Jurkat, Clone E6-1 (cell line): ENCODE measurements around the gene PTPRN2.
"Not testable (repeated sequence)": the region's sequence is repeated elsewhere in the genome, so short reads cannot be mapped to it uniquely, and the experiment has no call there.

Source experiments
- DNase-seq: peaks from one replicate; pipeline ENCODE4 v3.0.0-alpha.2; 2011; ENCODE audit warnings: low read depth, low spot score
- H3K4me3 ChIP-seq: 2 replicates; pipeline ENCODE4 v1.5.1; 2011; ENCODE audit warnings: mild to moderate bottlenecking, low read length, control low read depth, moderate library complexity

The PTPRN2 gene

DNA sequence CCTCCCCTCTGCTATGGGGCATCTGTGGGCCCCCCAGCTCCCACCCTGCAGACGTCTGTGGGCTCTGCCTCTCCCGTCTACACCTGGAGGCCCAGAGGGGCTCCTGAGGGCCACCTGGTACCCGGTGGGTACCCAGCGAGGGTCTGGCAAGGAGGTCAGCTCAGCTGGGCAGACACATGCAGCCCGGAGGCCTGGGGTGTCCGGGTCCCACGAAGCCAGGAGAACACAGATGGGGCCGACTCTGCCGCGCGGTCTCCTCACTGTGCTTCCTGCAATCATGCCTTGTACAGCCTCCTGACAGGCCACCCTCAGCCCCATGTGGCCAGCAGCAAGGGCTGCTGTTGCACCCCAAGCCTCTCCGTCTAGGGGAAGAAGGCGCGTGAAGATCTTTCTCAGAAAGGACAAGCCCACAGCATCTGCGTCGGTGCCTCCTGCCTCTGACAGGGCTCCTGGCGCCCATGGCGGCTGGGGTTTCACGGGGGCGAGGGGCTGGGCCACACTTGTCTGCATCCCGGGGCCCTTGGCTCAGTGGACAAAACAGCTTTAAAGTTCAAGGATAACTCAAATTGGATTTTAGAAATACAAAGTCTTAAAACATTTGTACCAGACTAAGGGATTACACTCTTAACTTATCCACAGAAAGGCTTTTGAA, 859.5 kb downstream of the PTPRN2 start:
- H3K4me3 ChIP-seq = no peak overlapping the region

DNA sequence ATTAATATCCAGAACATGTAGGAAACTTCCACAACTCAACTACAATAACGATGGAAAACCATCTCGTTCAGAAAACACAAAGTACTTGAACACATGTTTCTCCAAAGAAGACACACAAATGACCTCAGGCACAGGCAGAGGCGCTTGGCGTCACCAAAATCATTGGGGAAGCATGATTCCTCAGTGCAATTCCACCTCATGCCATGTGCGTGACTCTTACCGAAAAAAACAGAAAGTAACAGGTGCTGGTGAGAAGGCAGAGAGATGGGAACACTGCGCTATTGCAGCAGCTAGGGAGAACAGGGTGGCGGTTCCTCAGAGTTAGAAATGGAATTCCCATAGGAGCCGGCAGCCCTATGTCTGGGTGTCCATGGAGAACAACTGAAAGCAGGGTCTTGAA, 860.9 kb downstream of the PTPRN2 start:
- no peak for DNase-seq
- no peak overlapping the region for H3K4me3 ChIP-seq

More for the DNA sequence above, 859.5 kb downstream of the PTPRN2 start:
- DNase-seq = no peak

DNA sequence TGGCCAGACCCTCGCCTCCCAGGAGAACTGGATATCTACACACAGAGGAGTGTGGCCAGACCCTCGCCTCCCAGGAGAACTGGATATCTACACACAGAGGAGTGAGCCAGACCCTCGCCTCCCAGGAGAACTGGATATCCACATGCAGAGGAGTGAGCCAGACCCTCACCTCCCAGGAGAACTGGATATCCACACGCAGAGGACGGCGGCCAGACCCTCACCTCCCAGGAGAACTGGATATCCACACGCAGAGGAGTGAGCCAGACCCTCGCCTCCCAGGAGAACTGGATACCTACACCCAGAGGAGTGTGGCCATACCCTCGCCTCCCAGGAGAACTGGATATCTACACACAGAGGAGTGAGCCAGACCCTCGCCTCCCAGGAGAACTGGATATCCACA, 862.3 kb downstream of the PTPRN2 start:
- not testable (repeated sequence) for H3K4me3 ChIP-seq, DNase-seq

DNA sequence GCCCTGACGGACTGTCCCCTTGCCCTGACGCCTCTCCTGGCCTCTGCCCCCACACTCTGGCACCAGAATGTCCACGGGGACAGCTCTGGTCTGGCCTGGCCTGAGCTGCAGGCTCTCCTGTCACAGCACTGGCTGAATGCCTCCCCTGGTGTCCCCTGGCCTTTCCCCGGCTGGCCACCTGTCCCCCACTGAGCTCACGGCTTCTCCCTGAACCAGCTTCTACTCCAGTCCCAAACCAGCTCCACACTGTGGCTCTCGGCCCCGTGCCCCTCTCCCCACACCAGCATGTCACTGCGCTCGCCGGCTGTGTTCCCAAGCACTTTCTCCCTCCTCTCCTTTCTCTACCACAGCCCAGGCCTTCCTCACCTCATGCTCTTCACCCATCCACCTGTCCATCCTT, 864.4 kb downstream of the PTPRN2 start:
- no peak overlapping the region for H3K4me3 ChIP-seq
- no peak for DNase-seq

DNA sequence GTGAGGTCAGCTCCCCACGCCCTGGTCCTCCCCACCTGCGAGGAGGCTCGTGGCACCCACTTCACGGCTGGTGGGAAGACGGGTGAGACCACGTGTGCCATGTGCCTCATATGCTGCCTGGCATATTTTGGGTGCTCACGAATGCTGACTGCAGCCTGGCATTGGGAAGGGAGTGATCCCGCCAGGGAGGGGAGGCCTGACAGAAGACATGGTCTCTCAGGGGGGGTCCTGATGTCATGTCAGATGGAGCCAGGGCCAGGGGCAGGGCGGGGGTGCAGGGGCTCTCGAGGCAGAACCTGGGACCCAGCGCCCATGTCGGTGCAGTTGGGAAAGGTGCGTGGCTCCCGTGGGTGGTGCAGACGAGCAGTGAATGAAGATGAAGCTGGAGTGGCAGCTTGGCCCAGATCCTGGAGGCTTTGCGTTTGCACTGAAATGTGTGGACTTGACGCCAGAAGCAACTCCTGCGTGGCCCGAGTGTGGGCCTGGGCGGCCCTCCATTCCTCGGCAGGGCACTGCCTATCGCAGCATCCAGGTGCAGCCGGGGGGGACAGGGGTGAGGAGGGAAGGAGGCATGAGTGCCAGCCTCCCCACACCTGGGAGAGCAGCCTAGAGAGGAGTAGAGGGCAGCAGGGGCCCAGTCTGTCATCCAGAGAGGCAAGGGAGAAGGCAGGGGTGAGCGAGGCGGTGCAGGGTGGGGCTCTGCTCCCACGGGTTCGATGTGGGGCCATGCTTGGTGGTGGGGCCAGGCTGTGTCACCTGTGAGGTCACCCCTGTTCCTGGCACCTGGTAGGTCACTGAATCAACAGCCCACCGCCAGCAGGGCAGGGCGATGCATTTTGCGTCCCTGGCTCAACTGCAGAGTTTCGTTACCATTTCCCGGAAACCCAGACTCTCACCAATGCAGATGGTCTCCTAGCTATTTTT, 865.2 kb downstream of the PTPRN2 start:
- DNase-seq = no peak
- no peak overlapping the region for H3K4me3 ChIP-seq

DNA sequence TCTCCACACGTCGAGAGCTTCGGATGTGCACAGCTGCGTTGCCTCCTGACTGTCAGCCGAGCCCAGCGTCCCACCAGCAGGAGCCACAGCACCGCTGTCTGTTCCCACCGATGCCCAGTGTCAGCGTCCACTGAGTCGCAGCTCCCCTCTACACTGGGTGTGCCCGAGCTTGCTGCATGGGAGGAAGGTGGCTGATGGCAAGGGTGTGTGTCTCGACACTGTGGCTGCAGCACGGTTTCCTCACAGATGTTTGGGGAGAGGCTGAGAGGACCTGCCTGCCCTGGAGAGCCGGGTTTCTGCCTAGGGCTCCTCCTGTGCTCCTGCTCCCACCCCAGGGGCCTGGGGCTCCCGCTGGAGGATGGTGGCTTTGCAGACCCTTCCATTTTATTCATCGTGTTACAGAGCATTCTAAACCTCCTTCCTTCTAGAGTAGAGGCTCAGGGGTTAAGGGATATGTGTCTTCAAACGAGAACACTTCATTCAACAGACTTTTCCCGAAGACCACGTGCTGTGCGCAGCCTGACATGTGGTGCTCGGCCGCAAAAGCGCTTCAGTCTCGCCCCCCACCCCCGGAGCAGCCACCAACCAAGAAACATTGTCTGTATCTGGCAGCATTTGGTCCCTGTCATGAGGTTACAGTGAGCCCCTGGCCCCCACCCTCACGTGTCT, 866.0 kb downstream of the PTPRN2 start:
- no peak overlapping the region for H3K4me3 ChIP-seq
- DNase-seq = no peak

DNA sequence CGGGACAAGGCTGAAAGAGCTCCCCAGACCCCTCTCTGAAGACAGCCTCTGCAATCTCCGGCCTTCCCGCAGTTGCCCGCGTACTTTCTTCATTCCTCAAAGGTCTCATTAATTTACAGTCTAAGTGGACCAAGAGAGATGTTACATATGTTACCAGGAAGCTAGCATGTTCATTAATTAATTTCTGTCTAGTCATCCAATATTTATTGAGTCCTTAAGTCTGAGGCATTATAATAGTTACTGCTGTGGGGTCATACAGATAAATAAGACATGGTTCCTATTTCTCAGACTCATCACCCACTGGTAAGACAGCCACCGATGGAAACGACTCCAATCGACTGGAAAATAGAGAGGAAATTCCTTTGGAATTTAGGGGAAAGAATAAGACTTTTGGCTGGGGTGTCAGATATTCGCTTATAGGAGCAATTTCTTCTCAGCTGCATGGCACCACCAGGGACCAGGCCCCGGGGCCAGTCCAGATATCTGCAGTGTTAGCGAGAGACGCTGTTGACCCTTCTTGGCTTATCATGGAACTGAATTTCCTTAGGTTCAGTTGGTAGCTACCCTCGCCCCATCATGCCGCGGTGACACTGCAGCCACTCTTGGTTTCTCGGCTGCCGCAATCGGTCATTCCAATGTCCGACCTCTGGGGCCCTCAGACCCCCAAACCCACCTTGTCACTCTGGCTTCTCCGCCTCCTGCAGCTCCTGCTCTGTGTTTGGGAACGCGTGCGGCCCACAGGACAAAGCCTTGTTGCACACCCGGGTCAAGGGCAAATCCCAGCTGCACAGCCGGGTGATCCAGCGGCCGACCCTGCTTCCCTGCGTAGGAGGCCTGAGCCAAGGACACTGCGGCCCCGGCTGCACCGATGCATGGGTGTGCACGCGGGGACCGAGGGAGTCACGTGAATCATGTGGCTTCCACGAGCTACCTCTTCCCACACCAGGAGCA, 867.6 kb downstream of the PTPRN2 start:
- DNase-seq = no peak

DNA sequence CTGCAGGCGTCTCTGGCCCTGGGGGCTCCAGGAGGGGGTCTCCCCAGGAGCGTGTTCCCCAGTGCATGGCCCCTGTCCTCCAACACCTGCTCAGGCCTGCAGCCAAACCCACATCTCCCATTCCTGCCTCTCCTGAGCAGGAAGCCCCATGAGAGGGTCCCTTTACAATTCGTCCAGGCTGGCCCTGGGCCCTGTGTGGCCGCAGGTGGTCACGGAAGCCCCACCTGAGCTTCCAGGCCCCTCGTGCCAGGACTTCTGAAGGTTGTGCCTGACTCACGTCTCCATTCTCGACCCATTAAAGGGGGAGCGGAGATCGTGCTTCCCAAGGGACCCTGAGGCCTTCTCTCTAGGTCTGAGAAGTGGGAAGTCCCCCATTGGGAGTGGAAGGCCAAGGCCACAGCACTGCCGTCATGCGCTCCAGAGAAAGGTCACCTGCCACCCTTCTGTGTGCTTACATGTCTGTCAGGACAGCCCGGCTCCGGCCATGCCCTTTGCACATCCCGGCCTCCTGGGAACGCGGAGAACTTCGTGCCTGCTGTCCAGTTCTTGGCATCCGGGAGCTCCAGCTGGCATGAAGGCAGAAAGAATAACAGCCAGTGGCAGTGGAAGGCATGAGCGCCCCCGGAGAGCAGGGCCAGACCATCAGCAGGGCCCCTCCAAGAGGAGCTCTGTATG, 868.5 kb downstream of the PTPRN2 start:
- no peak overlapping the region for H3K4me3 ChIP-seq
- DNase-seq = no peak

More for the DNA sequence above, 867.6 kb downstream of the PTPRN2 start:
- no peak overlapping the region for H3K4me3 ChIP-seq

DNA sequence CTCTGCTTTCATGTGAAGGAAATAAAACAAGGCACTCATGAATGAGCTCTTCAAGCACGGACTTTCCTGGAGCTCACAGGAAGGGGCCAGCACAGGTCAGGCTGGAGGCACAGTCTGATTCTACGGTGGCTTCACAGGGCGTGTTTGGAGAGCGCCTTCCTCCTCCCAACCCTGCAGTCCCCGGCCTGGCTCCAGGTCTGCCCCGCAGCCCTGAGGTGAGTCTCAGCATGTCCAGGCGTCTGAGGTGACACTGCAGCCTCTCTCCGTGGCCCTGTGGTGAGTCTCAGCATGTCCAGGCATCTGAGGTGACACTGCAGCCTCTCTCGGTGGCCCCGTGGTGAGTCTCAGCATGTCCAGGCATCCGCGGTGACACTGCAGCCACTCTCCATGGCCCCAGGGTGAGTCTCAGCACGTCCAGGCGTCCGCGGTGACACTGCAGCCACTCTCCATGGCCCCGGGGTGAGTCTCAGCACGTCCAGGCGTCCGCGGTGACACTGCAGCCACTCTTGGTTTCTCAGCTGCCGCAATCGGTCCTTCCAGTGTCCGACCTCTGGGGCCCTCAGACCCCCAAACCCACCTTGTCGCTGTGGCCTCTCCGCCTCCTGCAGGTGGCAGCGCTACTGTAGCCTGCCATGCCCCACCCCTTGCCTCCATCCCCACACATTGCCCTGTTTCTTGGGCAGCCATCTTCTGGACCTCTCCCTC, 869.2 kb downstream of the PTPRN2 start:
- H3K4me3 ChIP-seq = no peak overlapping the region
- no peak for DNase-seq

DNA sequence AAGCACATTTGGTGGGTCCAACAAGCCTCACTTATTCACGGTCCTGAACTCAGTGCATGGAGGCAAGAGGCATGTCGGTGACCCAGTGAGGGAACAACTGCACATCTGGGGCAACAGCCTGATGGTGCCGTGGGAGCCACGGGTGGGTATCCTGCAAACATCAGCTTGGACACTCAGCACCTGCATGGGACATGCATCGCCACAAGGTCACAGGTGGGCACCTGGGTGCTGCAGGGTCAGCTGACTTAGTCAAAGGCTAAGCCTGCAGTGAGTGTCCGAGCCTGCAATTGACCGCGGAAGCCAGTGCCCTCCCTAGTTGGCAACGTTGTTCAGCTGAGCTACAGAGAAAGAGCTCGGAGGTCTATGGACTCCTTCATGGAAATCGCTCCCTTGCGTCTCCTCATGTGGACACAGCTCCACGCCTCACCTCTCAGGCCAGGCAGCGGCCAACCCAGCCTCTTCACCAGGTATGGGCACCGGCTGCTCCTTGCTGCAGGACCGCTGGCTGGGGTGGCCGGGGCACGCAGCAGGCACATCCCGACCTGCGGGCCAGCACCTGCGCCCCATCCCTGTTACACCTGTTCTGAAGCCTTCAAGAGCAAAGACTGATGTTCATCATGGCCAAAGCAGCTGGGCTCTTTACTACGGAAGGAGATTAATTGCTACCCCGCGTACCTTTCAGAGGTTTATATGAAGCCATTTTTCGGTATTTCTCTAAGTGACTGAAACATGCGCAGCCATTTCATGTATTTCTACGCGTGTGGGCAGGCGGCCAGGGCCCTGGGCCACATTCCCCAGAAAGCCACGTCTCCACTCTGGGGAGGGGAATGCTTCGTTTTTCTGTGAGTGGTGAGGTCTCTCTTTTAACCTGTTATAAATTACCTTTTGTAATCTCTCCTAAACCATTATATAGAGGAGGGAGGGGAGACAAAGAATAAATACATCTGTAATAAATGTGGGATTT, 870.1 kb downstream of the PTPRN2 start:
- H3K4me3 ChIP-seq = no peak overlapping the region
- DNase-seq = no peak

DNA sequence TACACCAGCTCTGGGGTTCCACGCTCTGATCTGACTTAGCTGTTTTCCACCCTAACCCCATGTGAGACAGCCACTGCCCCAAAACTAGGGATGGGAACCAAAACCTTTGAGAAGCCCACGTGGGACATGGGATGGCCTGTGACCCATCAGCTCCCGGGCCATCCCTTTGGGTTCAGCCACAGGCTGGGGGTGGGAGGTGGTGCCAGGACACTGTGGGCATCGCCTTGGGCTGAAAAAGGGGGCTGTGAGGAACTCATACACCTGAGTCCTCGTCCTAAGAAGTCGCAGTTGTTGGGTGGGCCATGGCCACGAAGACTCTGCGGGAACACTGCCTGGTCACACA, 871.7 kb downstream of the PTPRN2 start:
- DNase-seq = no peak
- no peak overlapping the region for H3K4me3 ChIP-seq

DNA sequence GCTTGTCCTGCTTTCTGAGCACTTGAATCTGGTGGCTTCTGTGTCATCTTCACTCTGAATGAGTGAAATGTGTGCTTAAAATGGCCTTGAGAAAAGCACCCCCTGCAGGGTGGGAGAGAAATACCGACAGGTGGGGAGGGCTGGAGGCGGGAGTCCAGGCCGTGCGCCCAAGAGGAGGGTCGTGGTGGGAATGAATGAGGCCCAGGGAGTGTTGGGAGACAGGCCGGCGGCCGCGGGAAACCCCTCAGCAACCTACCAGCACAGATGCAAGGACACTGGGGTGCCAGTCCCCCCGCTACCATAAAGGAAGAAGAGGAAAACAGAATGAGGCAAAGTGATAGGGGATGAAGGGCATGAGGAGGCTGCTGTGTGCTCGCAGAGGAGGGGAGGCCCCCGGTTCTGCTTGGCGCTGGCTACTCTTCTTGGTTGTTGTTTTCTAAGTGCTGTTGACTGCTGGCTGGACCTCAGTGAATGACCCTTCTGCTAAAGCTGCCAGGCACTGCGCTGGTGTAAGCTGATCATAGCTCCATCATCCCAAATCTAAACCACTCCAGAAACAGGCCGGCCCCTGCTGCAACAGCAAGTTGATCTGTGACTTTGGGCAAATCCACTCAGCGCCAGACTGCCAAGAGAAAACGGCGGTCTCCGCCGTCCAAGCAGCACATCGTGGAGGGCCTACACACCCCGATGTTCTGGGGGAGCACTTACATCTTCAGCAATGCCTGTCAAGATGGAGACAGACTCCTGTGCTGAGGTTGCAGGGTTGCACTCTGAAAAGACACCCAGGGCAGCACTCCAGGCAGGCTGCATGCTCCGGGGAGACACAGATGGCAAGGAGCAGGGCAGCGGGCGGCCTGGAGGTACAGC, 872.3 kb downstream of the PTPRN2 start:
- H3K4me3 ChIP-seq = no peak overlapping the region
- no peak for DNase-seq

DNA sequence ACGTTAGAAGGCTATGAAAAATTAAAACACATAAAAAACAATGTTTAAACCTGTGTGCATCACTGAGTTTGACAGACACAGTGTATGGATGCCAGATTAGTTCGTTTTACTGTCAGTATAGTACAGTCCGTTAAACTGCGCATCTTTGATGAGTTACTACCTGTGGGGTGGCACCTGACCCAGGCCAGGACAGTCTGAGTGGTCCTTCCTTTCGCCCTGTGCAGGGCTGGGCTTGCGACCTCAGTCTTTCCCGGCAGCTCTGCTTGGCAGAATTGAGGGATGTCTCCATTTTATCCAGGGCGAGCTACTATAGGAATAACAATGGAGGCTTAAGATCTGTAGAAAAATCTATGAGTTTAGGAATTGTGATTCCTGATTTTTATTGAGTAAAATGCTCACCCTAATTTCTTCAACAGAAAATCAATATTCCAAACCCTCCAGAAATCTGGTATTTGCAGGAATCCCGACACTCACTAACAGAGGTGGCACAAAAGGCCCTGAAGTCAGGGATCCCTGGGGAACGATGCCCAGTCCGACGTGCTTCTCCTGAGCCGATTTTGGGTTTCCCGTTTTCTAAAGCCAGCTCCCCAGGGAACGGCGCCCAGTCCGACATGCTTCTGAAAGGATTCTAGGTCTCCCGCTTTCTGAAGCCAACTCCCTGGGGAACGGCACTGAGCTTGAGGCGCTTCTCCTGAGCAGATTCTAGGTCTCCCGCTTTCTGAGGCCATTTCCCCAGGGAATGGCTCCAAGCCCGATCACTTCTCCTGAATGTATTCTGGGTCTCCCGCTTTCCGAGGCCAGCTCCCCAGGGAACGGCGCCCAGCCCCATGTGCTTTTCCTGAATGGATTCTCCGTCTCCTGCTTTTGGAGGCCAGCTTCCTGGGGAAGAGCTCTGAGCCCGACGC, 873.2 kb downstream of the PTPRN2 start:
- no peak overlapping the region for H3K4me3 ChIP-seq
- no peak for DNase-seq

DNA sequence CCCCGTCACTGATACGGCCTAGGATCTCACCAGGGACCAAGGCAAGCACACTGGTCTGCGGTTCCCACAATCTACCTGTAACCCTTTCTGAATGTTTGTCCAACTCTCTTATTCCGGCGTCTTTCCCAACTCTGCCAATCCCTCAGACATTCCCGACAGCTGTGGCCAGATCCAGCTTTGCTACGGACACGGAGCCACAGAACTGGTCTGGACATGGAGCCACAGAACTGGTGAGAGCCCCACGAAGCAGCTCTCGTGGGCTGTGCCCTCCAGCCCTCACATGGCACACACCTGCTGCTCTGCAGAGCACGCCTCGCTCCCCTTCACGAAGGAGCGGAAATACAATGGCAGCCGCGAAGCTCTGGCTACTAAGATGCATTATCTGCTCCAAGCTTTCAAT, 874.0 kb downstream of the PTPRN2 start:
- H3K4me3 ChIP-seq = no peak overlapping the region
- no peak for DNase-seq

DNA sequence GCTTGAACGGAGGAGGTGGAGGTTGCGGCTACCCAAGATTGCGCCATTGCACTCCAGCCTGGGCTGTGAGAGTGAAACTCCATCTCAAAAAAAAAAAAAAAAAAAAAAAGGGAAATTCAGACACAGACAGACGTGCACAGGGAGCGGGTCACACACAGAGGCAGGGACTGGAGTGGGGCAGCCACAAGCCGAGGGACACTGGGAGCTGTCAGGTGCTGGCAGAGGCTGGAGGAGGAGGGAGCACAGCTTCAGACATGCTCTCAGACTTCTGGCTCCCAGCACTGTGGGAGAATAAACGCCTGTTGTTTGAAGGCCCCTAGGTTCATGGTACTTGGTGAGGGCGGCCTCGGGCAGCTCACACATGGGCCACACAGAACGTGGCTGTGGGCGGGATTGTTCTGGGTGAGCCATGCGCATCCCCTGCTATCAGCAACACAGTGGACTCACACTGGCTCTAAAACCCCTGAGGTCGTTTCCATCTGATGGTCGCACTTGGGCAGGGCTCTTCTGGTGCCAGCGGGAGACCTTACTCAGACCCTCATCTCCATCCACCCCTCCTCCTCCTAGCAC, 874.9 kb downstream of the PTPRN2 start:
- no peak for DNase-seq
- no peak overlapping the region for H3K4me3 ChIP-seq
